ENCODE data around the gene ZSCAN4.

DNA sequence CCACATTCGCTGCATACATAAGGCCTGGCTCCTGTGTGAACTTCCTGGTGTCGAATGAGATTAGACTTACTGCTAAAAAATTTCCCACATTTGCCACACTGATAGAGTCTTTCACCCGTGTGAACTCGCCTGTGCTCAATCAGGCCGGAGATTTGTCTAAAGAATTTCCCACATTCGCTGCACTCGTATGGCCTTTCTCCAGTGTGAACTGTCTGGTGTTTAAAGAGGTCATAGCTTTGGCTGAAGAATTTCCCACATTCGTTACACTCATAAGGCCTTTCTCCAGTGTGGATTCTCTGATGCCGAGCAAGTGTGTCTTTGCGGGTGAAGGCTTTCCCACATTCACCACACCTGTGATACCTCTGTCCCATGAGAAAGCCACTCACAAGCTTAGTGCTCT lies 52.1 kb downstream of the ZSCAN4 start:
- no peak for TF ChIP-seq ATF3 (IDR thresholded peaks at IDR 0.05)
- TF ChIP-seq CTCF (IDR thresholded peaks at IDR 0.05; ENCODE audit: low read depth, low read length, missing input control) = no peak
- TF ChIP-seq TAF1 (conservative IDR thresholded peaks at IDR 0.05) = no peak
- TF ChIP-seq RXRA (IDR thresholded peaks at IDR 0.05) = no peak
- no peak for TF ChIP-seq MAX (IDR thresholded peaks at IDR 0.05)
- TF ChIP-seq, protein P1, sequence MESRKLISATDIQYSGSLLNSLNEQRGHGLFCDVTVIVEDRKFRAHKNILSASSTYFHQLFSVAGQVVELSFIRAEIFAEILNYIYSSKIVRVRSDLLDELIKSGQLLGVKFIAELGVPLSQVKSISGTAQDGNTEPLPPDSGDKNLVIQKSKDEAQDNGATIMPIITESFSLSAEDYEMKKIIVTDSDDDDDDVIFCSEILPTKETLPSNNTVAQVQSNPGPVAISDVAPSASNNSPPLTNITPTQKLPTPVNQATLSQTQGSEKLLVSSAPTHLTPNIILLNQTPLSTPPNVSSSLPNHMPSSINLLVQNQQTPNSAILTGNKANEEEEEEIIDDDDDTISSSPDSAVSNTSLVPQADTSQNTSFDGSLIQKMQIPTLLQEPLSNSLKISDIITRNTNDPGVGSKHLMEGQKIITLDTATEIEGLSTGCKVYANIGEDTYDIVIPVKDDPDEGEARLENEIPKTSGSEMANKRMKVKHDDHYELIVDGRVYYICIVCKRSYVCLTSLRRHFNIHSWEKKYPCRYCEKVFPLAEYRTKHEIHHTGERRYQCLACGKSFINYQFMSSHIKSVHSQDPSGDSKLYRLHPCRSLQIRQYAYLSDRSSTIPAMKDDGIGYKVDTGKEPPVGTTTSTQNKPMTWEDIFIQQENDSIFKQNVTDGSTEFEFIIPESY (IDR thresholded peaks at IDR 0.05) = no peak
- no peak for TF ChIP-seq FOXA1 (IDR thresholded peaks at IDR 0.05)
- TF ChIP-seq RAD21 (IDR thresholded peaks at IDR 0.05) = no peak
- no peak for TF ChIP-seq GABPA (IDR thresholded peaks at IDR 0.05 in 1 of 2, conservative IDR thresholded peaks at IDR 0.05 in 1 of 2)
